Stomach (tissue), 4 donors: ENCODE measurements around the gene POU3F1.

ENCODE experiments used
- CTCF ChIP-seq, 7 experiments: fragments of 450-650 bp in 4 of 7; fragments of 200-600 bp in 3 of 7; sonication (generic) in 3 of 7; IDR thresholded peaks; one replicate each; pipeline ENCODE4 v1.5.1; 2016 to 2019; ENCODE audit warnings: antibody characterized with exemption in 7 of 7, control low read depth in 2 of 7, mild to moderate bottlenecking in 1 of 7
- EP300 ChIP-seq: sonication (generic); formaldehyde crosslinking; IDR thresholded peaks from one replicate; pipeline ENCODE4 v1.6.1; 2017; ENCODE audit warnings: antibody characterized with exemption
- POLR2A ChIP-seq, 4 donors: fragments of 450-650 bp; IDR thresholded peaks; one replicate each; pipeline ENCODE4 v1.6.1; 2016; ENCODE audit warnings: antibody characterized with exemption in 4 of 4, control low read depth in 2 of 4, mild to moderate bottlenecking in 1 of 4, moderate library complexity in 1 of 4
- POLR2AphosphoS5 ChIP-seq, 3 donors: sonication (generic); formaldehyde crosslinking; IDR thresholded peaks; one replicate each; pipeline ENCODE4 v1.6.1; 2016; ENCODE audit warnings: antibody characterized with exemption in 3 of 3

- TF ChIP-seq POLR2A (IDR thresholded peaks at IDR 0.05) = no peak
- TF ChIP-seq CTCF (IDR thresholded peaks at IDR 0.05) = no peak
- TF ChIP-seq POLR2AphosphoS5 (IDR thresholded peaks at IDR 0.05) = no peak
- no peak for TF ChIP-seq EP300
Measured at GRCh38 chr1:38044221-38045215, 2.1 kb downstream of the POU3F1 start.
